ENCODE results near the gene DNAJC2. TPM values are rescaled to one million over a fixed set of nuclear protein-coding genes. Genes with fewer than 3 reads are reported as not detected.
"Not testable (repeated sequence)": the region's sequence is repeated elsewhere in the genome, so short reads cannot be mapped to it uniquely, and the experiment has no call there.

Gene DNAJC2
- polyA plus RNA-seq, 1 experiment: 9.1 TPM

- CTCF ChIA-PET; H3K36me3 ChIP-seq (ENCODE audit: control insufficient read depth, insufficient read depth, low read length); DNase-seq (ENCODE audit: low read depth); POLR2A ChIA-PET; H3K27me3 ChIP-seq (ENCODE audit: control insufficient read depth, insufficient read depth, low read length); H3K4me3 ChIP-seq (ENCODE audit: low read depth, low read length): not testable (repeated sequence)
Measured at GRCh38 chr7:103273374-103273773, 71.2 kb downstream of the DNAJC2 start.

- POLR2A ChIA-PET; DNase-seq (ENCODE audit: low read depth); H3K36me3 ChIP-seq (ENCODE audit: control insufficient read depth, insufficient read depth, low read length); H3K27me3 ChIP-seq (ENCODE audit: control insufficient read depth, insufficient read depth, low read length); CTCF ChIA-PET; H3K4me3 ChIP-seq (ENCODE audit: low read depth, low read length): not testable (repeated sequence)
Measured at GRCh38 chr7:103266229-103266628, 78.3 kb downstream of the DNAJC2 start.

GRCh38 chr7:103264054-103264453 is 80.5 kb downstream of the DNAJC2 start:
- DNase-seq (ENCODE audit: low read depth); CTCF ChIA-PET; H3K36me3 ChIP-seq (ENCODE audit: control insufficient read depth, insufficient read depth, low read length); POLR2A ChIA-PET; H3K27me3 ChIP-seq (ENCODE audit: control insufficient read depth, insufficient read depth, low read length); H3K4me3 ChIP-seq (ENCODE audit: low read depth, low read length): not testable (repeated sequence)

Small RNAs within 50 kb of the gene (small RNA-seq; reads per million reads assigned to genes)
- gene RPS29P16 (ENCODE audit: insufficient read length, low read depth, low replicate concordance): not detected

Other genes starting within 250 kb of the DNAJC2 start
- 2.9 and 4.9 TPM in 2 replicates for gene NAPEPLD, start 195.7 kb downstream of the DNAJC2 start, polyA plus RNA-seq (2011; rRNA removed)
- gene PMPCB, start 47.3 kb downstream of the DNAJC2 start, polyA plus RNA-seq (2011; rRNA removed): 44.3 and 56.7 TPM in 2 replicates
- gene PSMC2, start 2.9 kb upstream of the DNAJC2 start, polyA plus RNA-seq (2011; rRNA removed): 103 and 179 TPM in 2 replicates
- not detected in 2 replicates for gene SLC26A5, start 101.4 kb upstream of the DNAJC2 start, polyA plus RNA-seq (2011; rRNA removed)

All from BJ (cell line).